ENCODE results near the gene NCOA1. TPM values are rescaled to one million over a fixed set of nuclear protein-coding genes. Genes with fewer than 3 reads are reported as not detected.

NCOA1 gene
- total RNA-seq, 1 experiment from 2014 or later: 11.6 TPM

DNA sequence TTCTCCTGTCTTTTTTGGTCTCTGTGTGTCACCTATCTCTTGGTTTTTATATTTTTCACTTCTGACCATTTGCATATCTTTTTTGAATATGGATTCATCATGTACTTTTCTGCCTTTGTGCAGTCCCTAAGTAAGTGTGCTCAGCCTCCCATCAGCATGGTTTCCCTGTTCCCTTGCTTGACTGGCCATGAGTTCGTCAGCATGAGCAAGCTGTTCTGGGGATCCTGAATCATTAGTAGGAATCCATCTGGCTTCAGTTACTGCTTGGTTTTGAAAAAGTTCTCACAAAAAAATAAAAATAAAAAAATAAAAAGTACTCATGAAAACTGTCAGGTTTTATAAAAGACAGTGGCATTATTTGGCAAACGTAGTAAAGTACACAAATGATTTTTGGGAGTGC lies 144.1 kb downstream of the NCOA1 start:
- Histone ChIP-seq H3K4me2 (no peak overlapping the region), H3K36me3 (ENCODE audit: low read depth) (no peaks in the 10 kb centered on the region), H2AFZ (no peak overlapping the region), H3K9me2 (ENCODE audit: insufficient read depth) (no peaks in the 10 kb centered on the region), H3K4me1 (replicated peaks; ENCODE audit: insufficient read depth) (no peaks in the 10 kb centered on the region), H3K9me3 (ENCODE audit: insufficient read depth, low read depth) (no peaks in the 10 kb centered on the region; the same call in 1 of the 2 replicates), H3K4me3 (no peak overlapping the region), H3K79me2 (ENCODE audit: low read depth) (no peaks in the 10 kb centered on the region), H3K27ac (no peak overlapping the region), H3F3A (ENCODE audit: insufficient read depth, low read depth) (no peaks in the 10 kb centered on the region), H3K27me3 (ENCODE audit: insufficient read depth, low read depth) (no peaks in the 10 kb centered on the region), H4K20me1 (ENCODE audit: insufficient read depth) (no peaks in the 10 kb centered on the region; the same call in 1 of the 2 replicates)
- CTCF ChIA-PET: no interaction called here
- no peak for DNase-seq
- no TSS peak for BruUV-seq (replicated peaks)
- POLR2A ChIA-PET (ENCODE audit: unreplicated experiment): interaction anchor here (0.7 kb wide), 1 partner anchor 110 kb away, joined by 5 read pairs; no protein-coding TSS in a partner anchor
- no peak for TF ChIP-seq EZH2 (IDR thresholded peaks at IDR 0.05; ENCODE audit: low read depth)
- TF ChIP-seq, protein P1, sequence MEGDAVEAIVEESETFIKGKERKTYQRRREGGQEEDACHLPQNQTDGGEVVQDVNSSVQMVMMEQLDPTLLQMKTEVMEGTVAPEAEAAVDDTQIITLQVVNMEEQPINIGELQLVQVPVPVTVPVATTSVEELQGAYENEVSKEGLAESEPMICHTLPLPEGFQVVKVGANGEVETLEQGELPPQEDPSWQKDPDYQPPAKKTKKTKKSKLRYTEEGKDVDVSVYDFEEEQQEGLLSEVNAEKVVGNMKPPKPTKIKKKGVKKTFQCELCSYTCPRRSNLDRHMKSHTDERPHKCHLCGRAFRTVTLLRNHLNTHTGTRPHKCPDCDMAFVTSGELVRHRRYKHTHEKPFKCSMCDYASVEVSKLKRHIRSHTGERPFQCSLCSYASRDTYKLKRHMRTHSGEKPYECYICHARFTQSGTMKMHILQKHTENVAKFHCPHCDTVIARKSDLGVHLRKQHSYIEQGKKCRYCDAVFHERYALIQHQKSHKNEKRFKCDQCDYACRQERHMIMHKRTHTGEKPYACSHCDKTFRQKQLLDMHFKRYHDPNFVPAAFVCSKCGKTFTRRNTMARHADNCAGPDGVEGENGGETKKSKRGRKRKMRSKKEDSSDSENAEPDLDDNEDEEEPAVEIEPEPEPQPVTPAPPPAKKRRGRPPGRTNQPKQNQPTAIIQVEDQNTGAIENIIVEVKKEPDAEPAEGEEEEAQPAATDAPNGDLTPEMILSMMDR (conservative IDR thresholded peaks at IDR 0.05): no peak
- intact Hi-C loops (cut with micrococcal nuclease; ENCODE audit: unreplicated experiment): no loop called here

DNA sequence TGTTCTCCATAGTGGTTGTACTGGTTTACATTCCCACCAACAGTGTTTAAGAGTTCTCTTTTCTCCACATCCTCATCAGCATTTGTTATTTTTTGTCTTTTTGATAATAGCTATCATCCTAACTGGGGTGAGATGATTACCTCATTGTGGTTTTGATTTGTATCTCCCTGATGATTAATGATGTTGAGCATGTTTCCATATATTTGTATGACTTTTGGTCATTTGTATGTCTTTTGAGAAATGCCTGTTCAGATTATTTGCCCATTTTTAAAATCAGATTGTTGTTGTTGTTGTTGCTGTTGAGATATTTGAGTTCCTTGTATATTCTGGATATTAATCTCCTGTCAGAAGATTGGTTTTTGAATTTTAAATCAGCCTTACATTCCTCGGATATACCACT lies 147.5 kb downstream of the NCOA1 start:
- H3K9me2 ChIP-seq (ENCODE audit: insufficient read depth): no peaks in the 10 kb centered on the region
- H3K4me1 ChIP-seq (replicated peaks; ENCODE audit: insufficient read depth): no peaks in the 10 kb centered on the region
- no peaks in the 10 kb centered on the region for H3F3A ChIP-seq (ENCODE audit: insufficient read depth, low read depth)
- intact Hi-C loops (cut with micrococcal nuclease; ENCODE audit: unreplicated experiment): no loop called here
- H3K4me2 ChIP-seq: no peak overlapping the region
- H3K79me2 ChIP-seq (ENCODE audit: low read depth): no peaks in the 10 kb centered on the region
- no peaks in the 10 kb centered on the region; the same call in 1 of the 2 replicates for H3K9me3 ChIP-seq (ENCODE audit: insufficient read depth, low read depth)
- H3K36me3 ChIP-seq (ENCODE audit: low read depth): no peaks in the 10 kb centered on the region
- TF ChIP-seq EZH2 (IDR thresholded peaks at IDR 0.05; ENCODE audit: low read depth): no peak
- TF ChIP-seq, protein P1 (conservative IDR thresholded peaks at IDR 0.05): no peak
- BruUV-seq (replicated peaks): no TSS peak
- H3K4me3 ChIP-seq: no peak overlapping the region
- H3K27ac ChIP-seq: no peak overlapping the region
- H2AFZ ChIP-seq: no peak overlapping the region
- ChIA-PET POLR2A (ENCODE audit: unreplicated experiment) (no interaction called here), CTCF (no interaction called here)
- DNase-seq: no peak
- no peaks in the 10 kb centered on the region; the same call in 1 of the 2 replicates for H4K20me1 ChIP-seq (ENCODE audit: insufficient read depth)
- H3K27me3 ChIP-seq (ENCODE audit: insufficient read depth, low read depth): no peaks in the 10 kb centered on the region

DNA sequence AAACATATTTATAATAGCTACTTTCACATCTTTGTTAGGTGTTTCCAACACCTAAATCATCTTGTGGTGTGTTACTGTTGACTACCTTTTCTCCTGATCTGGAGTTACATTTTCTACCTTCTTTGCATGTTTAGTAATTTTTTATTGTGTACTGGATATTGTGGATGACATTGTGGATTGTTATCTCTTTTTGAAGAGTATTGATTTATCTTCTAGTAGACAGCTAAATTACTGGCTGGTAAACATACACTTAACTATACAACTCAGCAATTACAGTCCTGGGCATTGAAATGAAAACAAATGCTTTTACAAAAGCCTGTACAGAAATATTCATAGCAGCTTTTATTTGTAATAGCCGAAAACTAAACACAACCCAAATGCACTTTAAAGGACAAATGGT lies 151.3 kb downstream of the NCOA1 start:
- H3K4me1 ChIP-seq (replicated peaks; ENCODE audit: insufficient read depth): no peaks in the 10 kb centered on the region

More for the DNA sequence above, 151.3 kb downstream of the NCOA1 start:
- H4K20me1 ChIP-seq (ENCODE audit: insufficient read depth): no peaks in the 10 kb centered on the region; the same call in 1 of the 2 replicates
- intact Hi-C loops (cut with micrococcal nuclease; ENCODE audit: unreplicated experiment): no loop called here
- CTCF ChIA-PET: no interaction called here
- no peaks in the 10 kb centered on the region for H3K36me3 ChIP-seq (ENCODE audit: low read depth)
- no peak overlapping the region for H3K4me3 ChIP-seq
- TF ChIP-seq, protein P1 (conservative IDR thresholded peaks at IDR 0.05): no peak
- TF ChIP-seq EZH2 (IDR thresholded peaks at IDR 0.05; ENCODE audit: low read depth): no peak
- BruUV-seq (replicated peaks): no TSS peak
- no peak for DNase-seq
- H3K27ac ChIP-seq: no peak overlapping the region
- H3K79me2 ChIP-seq (ENCODE audit: low read depth): no peaks in the 10 kb centered on the region
- no peaks in the 10 kb centered on the region for H3F3A ChIP-seq (ENCODE audit: insufficient read depth, low read depth)
- H3K4me2 ChIP-seq: no peak overlapping the region
- H3K9me2 ChIP-seq (ENCODE audit: insufficient read depth): no peaks in the 10 kb centered on the region
- POLR2A ChIA-PET (ENCODE audit: unreplicated experiment): no interaction called here
- no peak overlapping the region for H2AFZ ChIP-seq
- no peaks in the 10 kb centered on the region; the same call in 1 of the 2 replicates for H3K9me3 ChIP-seq (ENCODE audit: insufficient read depth, low read depth)
- no peaks in the 10 kb centered on the region for H3K27me3 ChIP-seq (ENCODE audit: insufficient read depth, low read depth)
